GM15510 (cell line): ENCODE data around the gene TRIP12.

Experiments used
- POLR2A ChIP-seq: IDR thresholded peaks from 3 replicates; pipeline ENCODE4 v1.6.1; 2011; ENCODE audit warnings: borderline replicate concordance; ENCODE audit not compliant: insufficient read length; ENCODE audit errors: extremely low read depth

TRIP12 gene

GRCh38 chr2:229861431-229861830 lies 60.4 kb downstream of the TRIP12 start:
- no peak for TF ChIP-seq POLR2A

GRCh38 chr2:229860334-229860733 lies 61.5 kb downstream of the TRIP12 start:
- no peak for TF ChIP-seq POLR2A

GRCh38 chr2:229858351-229858750 lies 63.5 kb downstream of the TRIP12 start:
- no peak for TF ChIP-seq POLR2A

- no peak for TF ChIP-seq POLR2A
Observed at GRCh38 chr2:229857634-229858033, 64.2 kb downstream of the TRIP12 start.

GRCh38 chr2:229856413-229856812 lies 65.4 kb downstream of the TRIP12 start:
- no peak for TF ChIP-seq POLR2A

- TF ChIP-seq POLR2A, result no peak
Observed at GRCh38 chr2:229855116-229855515, 66.7 kb downstream of the TRIP12 start.

GRCh38 chr2:229852565-229852964 lies 69.2 kb downstream of the TRIP12 start:
- no peak for TF ChIP-seq POLR2A

GRCh38 chr2:229851870-229852269 lies 69.9 kb downstream of the TRIP12 start:
- no peak for TF ChIP-seq POLR2A

GRCh38 chr2:229849073-229849472 lies 72.7 kb downstream of the TRIP12 start:
- TF ChIP-seq POLR2A, result no peak

GRCh38 chr2:229843613-229844012 lies 78.2 kb downstream of the TRIP12 start:
- no peak for TF ChIP-seq POLR2A

- TF ChIP-seq POLR2A, result no peak
Observed at GRCh38 chr2:229838729-229839128, 83.1 kb downstream of the TRIP12 start.

- no peak for TF ChIP-seq POLR2A
Observed at GRCh38 chr2:229836847-229837246, 85.0 kb downstream of the TRIP12 start.

GRCh38 chr2:229835596-229836283 lies 86.1 kb downstream of the TRIP12 start:
- no peak for TF ChIP-seq POLR2A

GRCh38 chr2:229832510-229832898 lies 89.3 kb downstream of the TRIP12 start:
- no peak for TF ChIP-seq POLR2A

GRCh38 chr2:229831805-229832509 lies 89.9 kb downstream of the TRIP12 start:
- no peak for TF ChIP-seq POLR2A

- no peak for TF ChIP-seq POLR2A
Observed at GRCh38 chr2:229825476-229825875, 96.3 kb downstream of the TRIP12 start.
